Panc1 (cell line): ENCODE results near the gene DNAAF3. TPM values are rescaled to one million over a fixed set of nuclear protein-coding genes. Genes with fewer than 3 reads are reported as not detected.

Source experiments
- ATAC-seq: fragments of 200-7000 bp; cut with Tn5 transposase; 2 replicates; pipeline ENCODE4 v1.9.1; 2020; ENCODE audit warnings: mild to moderate bottlenecking, moderate library complexity
- BruUV-seq: library from RNA; stranded (reverse); fragments of 400-500 nt; replicated peaks from 2 replicates; lab custom pipeline; 2021; lab: Mats Ljungman, UMichigan
- CTCF ChIA-PET: fragments of 300-600 bp; sonication (Branson Sonifier 250); formaldehyde crosslinking; loops from one replicate; lab custom pipeline; 2022; ENCODE audit warnings: antibody characterized with exemption; lab: Charles Lee
- POLR2A ChIA-PET: fragments of 300-600 bp; sonication (Branson Sonifier 250); formaldehyde crosslinking; loops from one replicate; lab custom pipeline; 2022; ENCODE audit warnings: antibody characterized with exemption; lab: Charles Lee
- DNase-seq: peaks from one replicate; pipeline ENCODE4 v3.0.0-alpha.2; 2010; ENCODE audit warnings: low read depth, low spot score
- H3K27ac ChIP-seq: 2 replicates; pipeline ENCODE4 v1.5.1; 2011; ENCODE audit warnings: mild to moderate bottlenecking, low read length, inconsistent platforms
- H3K27me3 ChIP-seq: fragments of 200-500 bp; sonication (Bioruptor generic); 2 replicates; pipeline ENCODE4 v1.6.0; 2014; ENCODE audit warnings: low read length, inconsistent platforms; ENCODE audit not compliant: control insufficient read depth, insufficient read depth
- H3K36me3 ChIP-seq: fragments of 200-500 bp; sonication (Bioruptor generic); 2 replicates; pipeline ENCODE4 v1.5.1; 2014; ENCODE audit warnings: inconsistent platforms, mild to moderate bottlenecking, low read length, moderate library complexity; ENCODE audit not compliant: control insufficient read depth, insufficient read depth
- H3K4me1 ChIP-seq: 2 replicates; pipeline ENCODE4 v1.5.1; 2011; ENCODE audit warnings: inconsistent platforms, mild to moderate bottlenecking, low read length, moderate library complexity; ENCODE audit not compliant: control insufficient read depth, insufficient read depth
- H3K4me3 ChIP-seq, 2 experiments: 2 replicates each; pipeline ENCODE4 v1.5.1; 2011 to 2012; ENCODE audit warnings: low read depth in 2 of 2, low read length in 2 of 2, mild to moderate bottlenecking in 2 of 2, inconsistent platforms in 1 of 2, moderate library complexity in 1 of 2
- H3K9me3 ChIP-seq: fragments of 200-500 bp; sonication (Bioruptor generic); 2 replicates; pipeline ENCODE4 v1.5.1; 2014; ENCODE audit warnings: low read depth, mild to moderate bottlenecking, inconsistent platforms, low read length, moderate library complexity; ENCODE audit not compliant: control insufficient read depth, insufficient read depth
- POLR2AphosphoS5 ChIP-seq: IDR thresholded peaks from 2 replicates; pipeline ENCODE4 v1.6.1; 2012; ENCODE audit warnings: mild to moderate bottlenecking, low read depth, low read length, moderate library complexity
- SIN3A ChIP-seq: IDR thresholded peaks from 2 replicates; pipeline ENCODE4 v1.6.1; 2012; ENCODE audit warnings: low read depth, mild to moderate bottlenecking, low read length, moderate library complexity, borderline replicate concordance; ENCODE audit not compliant: insufficient read depth
- TCF7L2 ChIP-seq: IDR thresholded peaks from 2 replicates; pipeline ENCODE4 v1.6.1; 2011; ENCODE audit warnings: mild to moderate bottlenecking, low read depth, low read length, inconsistent platforms
- in situ Hi-C: cut with HindIII; loops from 2 replicates; pipeline ENCODE4 v1.10.0; 2016; ENCODE audit warnings: low sequenced_read_pairs, low pct_unique_long_range_greater_than_20kb
- intact Hi-C: fragments of 100-400 bp; cut with micrococcal nuclease; formaldehyde crosslinking; loops from one replicate; pipeline ENCODE4 v1.10.0; 2022; ENCODE audit not compliant: unreplicated experiment
- total RNA-seq: library from RNA; stranded (reverse); gene quantifications from one replicate; pipeline ENCODE4 v1.2.1, GENCODE V29; 2021; ENCODE audit not compliant: unreplicated experiment
- TF ChIP-seq, protein P1 (sequence below), 2 experiments: IDR thresholded peaks; 2 replicates each; pipeline ENCODE4 v1.6.1; 2011 to 2012; ENCODE audit warnings: low read depth in 2 of 2, control low read depth in 1 of 2, low read length in 1 of 2, mild to moderate bottlenecking in 1 of 2, moderate library complexity in 1 of 2; ENCODE audit not compliant: insufficient read depth in 1 of 2
- TF ChIP-seq, protein P2 (sequence below): fragments of 450-650 bp; IDR thresholded peaks from 2 replicates; pipeline ENCODE4 v1.5.1; 2017; ENCODE audit warnings: mild to moderate bottlenecking

The DNAAF3 gene
- total RNA-seq, 1 experiment from 2014 or later = 12.4 TPM

DNA sequence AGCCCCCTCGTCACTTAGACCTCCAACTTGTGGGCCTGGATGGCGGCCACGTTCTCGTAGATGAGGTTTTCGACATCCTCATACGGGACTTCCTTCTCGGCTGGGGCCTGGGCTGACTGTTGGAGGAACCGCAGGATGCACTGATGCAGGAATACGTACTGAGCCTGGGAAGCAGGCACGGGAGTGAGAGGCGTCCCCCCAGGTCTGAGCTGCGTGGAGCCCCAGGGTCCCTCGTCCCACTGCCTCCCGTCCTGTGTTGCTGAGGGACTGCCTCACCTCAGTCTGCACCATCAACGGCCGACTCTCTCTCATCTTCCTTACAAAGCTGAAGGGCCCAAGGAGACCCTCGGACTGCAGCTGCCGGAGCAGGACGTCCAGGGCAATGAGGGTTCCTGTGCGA lies 15.3 kb upstream of the DNAAF3 start:
- intact Hi-C loops (no loop called here), in situ Hi-C loops (no loop called here)
- H3K4me1 ChIP-seq = no peaks in the 10 kb centered on the region
- no peak for DNase-seq
- BruUV-seq = no TSS peak
- H3K27ac ChIP-seq = no peak overlapping the region
- TF ChIP-seq TCF7L2 (no peak), SIN3A (no peak), POLR2AphosphoS5 (no peak)
- TF ChIP-seq, protein P1, sequence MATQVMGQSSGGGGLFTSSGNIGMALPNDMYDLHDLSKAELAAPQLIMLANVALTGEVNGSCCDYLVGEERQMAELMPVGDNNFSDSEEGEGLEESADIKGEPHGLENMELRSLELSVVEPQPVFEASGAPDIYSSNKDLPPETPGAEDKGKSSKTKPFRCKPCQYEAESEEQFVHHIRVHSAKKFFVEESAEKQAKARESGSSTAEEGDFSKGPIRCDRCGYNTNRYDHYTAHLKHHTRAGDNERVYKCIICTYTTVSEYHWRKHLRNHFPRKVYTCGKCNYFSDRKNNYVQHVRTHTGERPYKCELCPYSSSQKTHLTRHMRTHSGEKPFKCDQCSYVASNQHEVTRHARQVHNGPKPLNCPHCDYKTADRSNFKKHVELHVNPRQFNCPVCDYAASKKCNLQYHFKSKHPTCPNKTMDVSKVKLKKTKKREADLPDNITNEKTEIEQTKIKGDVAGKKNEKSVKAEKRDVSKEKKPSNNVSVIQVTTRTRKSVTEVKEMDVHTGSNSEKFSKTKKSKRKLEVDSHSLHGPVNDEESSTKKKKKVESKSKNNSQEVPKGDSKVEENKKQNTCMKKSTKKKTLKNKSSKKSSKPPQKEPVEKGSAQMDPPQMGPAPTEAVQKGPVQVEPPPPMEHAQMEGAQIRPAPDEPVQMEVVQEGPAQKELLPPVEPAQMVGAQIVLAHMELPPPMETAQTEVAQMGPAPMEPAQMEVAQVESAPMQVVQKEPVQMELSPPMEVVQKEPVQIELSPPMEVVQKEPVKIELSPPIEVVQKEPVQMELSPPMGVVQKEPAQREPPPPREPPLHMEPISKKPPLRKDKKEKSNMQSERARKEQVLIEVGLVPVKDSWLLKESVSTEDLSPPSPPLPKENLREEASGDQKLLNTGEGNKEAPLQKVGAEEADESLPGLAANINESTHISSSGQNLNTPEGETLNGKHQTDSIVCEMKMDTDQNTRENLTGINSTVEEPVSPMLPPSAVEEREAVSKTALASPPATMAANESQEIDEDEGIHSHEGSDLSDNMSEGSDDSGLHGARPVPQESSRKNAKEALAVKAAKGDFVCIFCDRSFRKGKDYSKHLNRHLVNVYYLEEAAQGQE (IDR thresholded peaks at IDR 0.05; ENCODE audit: insufficient read depth in 1 of 2, low read depth in 2 of 2, low read length in 1 of 2) = no peak
- TF ChIP-seq, protein P2, sequence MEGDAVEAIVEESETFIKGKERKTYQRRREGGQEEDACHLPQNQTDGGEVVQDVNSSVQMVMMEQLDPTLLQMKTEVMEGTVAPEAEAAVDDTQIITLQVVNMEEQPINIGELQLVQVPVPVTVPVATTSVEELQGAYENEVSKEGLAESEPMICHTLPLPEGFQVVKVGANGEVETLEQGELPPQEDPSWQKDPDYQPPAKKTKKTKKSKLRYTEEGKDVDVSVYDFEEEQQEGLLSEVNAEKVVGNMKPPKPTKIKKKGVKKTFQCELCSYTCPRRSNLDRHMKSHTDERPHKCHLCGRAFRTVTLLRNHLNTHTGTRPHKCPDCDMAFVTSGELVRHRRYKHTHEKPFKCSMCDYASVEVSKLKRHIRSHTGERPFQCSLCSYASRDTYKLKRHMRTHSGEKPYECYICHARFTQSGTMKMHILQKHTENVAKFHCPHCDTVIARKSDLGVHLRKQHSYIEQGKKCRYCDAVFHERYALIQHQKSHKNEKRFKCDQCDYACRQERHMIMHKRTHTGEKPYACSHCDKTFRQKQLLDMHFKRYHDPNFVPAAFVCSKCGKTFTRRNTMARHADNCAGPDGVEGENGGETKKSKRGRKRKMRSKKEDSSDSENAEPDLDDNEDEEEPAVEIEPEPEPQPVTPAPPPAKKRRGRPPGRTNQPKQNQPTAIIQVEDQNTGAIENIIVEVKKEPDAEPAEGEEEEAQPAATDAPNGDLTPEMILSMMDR = no peak
- no peaks in the 10 kb centered on the region for H3K9me3 ChIP-seq
- no peaks in the 10 kb centered on the region for H3K27me3 ChIP-seq
- ChIA-PET CTCF (no interaction called here), POLR2A (no interaction called here)
- no peak for ATAC-seq
- H3K4me3 ChIP-seq = no peak overlapping the region
- H3K36me3 ChIP-seq = no peaks in the 10 kb centered on the region

DNA sequence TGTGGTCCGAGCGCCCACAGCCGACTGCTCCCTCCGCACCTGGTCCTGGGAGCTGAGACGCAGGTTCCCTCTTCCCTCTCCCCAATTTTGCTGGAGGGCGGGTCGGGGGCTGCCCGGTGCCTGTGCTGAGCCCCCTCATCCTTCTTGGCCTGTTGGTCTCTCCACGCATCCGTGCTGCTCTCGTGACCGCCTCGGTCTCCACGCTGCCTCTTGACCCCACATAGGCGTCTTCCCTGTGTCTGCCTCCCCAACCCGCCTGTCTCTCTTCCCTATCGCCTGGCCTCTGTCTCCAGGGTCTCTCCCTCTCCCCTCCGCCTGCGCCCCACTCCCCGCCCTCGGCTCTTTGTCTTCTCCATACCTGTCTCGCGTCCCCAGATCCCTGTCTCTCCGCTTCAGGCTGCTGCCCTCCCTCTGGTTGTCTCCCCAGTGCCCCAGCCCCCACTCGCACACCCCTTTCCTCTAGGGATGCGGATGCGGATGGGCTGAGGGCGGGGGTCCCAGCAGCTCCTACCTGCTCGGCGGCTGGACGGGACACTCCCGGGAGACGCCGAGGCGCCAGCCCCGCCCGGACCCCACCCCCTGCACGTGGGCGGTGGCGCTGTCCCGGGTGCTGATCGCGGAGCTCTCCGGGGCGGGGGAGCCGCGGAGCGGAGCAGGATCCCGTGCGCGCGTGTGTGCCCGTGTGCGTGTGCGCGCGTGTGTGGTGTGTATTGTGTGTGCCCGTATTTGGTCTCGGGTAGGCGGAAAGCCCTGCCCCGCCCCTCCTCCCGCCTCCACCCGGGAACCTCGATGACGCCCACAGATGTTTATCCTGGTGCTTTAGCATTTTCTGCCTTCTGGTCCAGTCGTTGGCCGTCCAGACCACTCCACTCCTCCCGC lies 13.4 kb upstream of the DNAAF3 start, which contains the start of gene SYT5:
Gene SYT5 (minus strand): TSS at position 684 of the 879 bp plus-strand sequence. CDS start 1,248 bp downstream, outside the sequence.
- intact Hi-C loops = no loop called here
- no peak for DNase-seq
- no TSS peak for BruUV-seq
- no peak for TF ChIP-seq POLR2AphosphoS5
- TF ChIP-seq, protein P1 (IDR thresholded peaks at IDR 0.05; ENCODE audit: insufficient read depth in 1 of 2, low read depth in 2 of 2, low read length in 1 of 2) = peak; percentile 98 to 99
- TF ChIP-seq SIN3A = peak; percentile 99
- in situ Hi-C loops = no loop called here
- Histone ChIP-seq H3K27me3 (no peaks in the 10 kb centered on the region), H3K4me3 (peak within 1 kb of the TSS; percentile 41 to 67), H3K9me3 (no peaks in the 10 kb centered on the region), H3K36me3 (no peaks in the 10 kb centered on the region), H3K27ac (no peak within 1 kb of the TSS), H3K4me1 (no peaks in the 10 kb centered on the region)
- POLR2A ChIA-PET = no interaction called here
- peak; percentile 74 for ATAC-seq
- CTCF ChIA-PET = no interaction called here
